Measurements from ENCODE around the gene PCF11.
"Not testable (repeated sequence)": the region's sequence is repeated elsewhere in the genome, so short reads cannot be mapped to it uniquely, and the experiment has no call there.

PCF11 gene, protein sequence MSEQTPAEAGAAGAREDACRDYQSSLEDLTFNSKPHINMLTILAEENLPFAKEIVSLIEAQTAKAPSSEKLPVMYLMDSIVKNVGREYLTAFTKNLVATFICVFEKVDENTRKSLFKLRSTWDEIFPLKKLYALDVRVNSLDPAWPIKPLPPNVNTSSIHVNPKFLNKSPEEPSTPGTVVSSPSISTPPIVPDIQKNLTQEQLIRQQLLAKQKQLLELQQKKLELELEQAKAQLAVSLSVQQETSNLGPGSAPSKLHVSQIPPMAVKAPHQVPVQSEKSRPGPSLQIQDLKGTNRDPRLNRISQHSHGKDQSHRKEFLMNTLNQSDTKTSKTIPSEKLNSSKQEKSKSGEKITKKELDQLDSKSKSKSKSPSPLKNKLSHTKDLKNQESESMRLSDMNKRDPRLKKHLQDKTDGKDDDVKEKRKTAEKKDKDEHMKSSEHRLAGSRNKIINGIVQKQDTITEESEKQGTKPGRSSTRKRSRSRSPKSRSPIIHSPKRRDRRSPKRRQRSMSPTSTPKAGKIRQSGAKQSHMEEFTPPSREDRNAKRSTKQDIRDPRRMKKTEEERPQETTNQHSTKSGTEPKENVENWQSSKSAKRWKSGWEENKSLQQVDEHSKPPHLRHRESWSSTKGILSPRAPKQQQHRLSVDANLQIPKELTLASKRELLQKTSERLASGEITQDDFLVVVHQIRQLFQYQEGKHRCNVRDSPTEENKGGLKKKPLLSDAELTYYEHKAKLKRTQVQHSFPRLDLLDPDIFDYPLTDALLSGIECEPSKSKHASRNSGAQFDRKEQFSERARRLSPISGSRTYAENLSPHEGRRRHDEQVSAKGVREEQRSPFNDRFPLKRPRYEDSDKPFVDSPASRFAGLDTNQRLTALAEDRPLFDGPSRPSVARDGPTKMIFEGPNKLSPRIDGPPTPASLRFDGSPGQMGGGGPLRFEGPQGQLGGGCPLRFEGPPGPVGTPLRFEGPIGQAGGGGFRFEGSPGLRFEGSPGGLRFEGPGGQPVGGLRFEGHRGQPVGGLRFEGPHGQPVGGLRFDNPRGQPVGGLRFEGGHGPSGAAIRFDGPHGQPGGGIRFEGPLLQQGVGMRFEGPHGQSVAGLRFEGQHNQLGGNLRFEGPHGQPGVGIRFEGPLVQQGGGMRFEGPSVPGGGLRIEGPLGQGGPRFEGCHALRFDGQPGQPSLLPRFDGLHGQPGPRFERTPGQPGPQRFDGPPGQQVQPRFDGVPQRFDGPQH (N-terminal part only)

DNA sequence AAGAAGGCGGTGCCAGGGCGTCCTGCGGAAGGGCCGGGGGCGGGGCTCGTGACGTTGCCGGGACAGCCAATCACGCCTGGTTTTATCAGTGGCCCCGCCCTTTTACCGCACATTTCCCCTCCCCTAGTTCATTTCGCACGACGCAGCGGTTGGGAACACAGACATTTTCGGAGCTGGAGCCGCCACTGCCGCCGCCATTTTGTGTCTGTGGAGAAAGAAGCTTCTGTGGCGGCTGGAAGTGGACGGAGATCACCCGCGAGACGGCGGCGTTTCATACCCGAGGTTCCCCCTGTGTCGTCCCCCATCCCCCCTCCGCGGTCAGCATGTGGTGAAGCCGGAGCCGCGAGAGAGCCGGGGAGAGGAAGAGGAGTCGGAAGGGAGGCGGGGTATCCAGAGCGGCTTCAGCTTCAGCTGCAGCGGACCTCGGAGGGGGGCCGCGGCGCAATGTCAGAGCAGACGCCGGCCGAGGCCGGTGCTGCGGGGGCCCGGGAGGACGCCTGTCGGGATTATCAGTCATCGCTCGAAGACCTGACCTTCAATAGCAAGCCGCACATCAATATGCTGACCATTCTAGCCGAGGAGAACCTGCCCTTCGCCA, at the start of gene PCF11:
PCF11 (plus strand) TSS at position 136 of the 598 bp plus-strand sequence; CDS start at position 445, 309 bp downstream.
- DNase-seq: no peak

GRCh38 chr11:83112886-83113285, 44.0 kb upstream of the PCF11 start:
- DNase-seq: no peak

GRCh38 chr11:83115026-83115425, 41.9 kb upstream of the PCF11 start:
- DNase-seq: no peak

- DNase-seq: peak; percentile 17
Observed at GRCh38 chr11:83115551-83115950, 41.4 kb upstream of the PCF11 start.

GRCh38 chr11:83116015-83116641, 40.8 kb upstream of the PCF11 start:
- no peak for DNase-seq

- no peak for DNase-seq
Observed at GRCh38 chr11:83118814-83119213, 38.1 kb upstream of the PCF11 start.

GRCh38 chr11:83119216-83119615, 37.7 kb upstream of the PCF11 start:
- DNase-seq: no peak

DNA sequence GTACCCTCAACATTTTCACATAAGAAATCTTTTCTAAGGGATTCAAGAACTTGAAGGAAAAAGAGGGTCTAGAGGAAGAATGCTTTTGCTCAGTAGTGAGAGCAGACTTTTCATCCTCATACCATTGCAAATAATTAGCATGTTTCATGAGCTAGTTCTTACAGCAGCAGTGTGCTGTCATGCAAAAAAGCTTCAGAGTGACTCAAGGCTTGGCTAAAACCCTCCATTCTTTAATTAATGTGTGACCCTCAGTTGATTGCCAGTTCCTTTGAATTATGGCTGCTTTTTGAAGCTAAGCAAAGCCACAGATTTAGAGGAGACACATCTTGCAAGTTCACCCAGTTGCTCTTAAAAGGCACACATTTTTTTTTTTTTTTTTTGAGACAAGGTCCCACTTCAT, 36.6 kb upstream of the PCF11 start:
- DNase-seq: no peak

DNA sequence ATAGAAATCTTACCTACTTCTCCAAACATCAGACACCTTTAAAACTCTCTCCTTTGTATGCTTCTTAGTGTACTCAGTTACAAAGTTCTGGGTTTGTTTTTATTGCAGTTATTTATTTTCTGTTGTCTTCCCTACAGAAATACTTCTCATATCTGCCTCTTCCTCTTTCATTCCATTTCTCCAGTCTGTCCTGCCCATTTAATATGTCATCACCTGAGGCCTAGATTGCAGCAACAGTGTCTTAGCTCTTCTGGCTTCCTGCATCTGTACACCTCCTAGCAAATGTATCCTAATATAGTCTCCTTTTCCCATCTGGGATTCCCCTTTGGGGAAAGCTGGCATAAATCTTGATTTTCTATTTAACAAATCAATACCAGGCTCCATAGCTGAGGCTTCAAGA, 34.9 kb upstream of the PCF11 start:
- DNase-seq: no peak

GRCh38 chr11:83122766-83123165, 34.2 kb upstream of the PCF11 start:
- DNase-seq: no peak

DNA sequence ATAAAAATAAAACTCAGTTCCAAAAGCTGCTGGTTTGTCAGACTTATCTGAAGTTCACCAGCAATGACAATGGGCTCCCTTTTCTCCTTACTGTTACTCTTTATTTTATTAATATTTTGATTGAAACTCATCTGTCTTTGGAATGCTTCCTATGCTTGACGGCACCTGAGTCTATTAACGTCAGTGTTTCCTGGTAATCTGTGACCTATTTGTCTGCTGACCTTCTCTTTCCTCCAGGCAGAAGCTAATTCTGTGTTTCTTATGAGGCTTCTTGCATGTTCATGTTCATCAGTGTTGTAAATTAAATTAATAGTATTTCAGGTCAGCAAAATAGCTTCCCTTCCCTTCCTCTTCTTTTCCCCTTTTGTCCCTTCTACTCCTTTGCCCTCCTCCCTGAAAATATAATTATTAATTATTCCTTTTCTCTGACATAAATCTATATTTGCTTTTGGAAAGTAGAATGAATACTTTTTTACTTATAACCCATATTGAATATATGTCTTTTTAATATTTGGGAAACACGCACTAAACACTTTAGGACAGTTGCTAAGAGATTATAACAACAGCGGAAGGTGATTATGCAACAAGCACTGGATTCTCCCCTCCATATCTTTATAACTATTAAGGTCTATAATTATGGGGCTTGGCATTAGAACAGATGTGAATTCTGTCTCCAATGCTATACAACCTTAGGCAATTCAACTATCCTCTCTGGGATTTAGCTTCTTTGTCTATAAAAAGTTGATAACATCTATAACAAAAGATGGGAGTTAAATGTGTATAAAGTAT, 32.1 kb upstream of the PCF11 start:
- no peak for DNase-seq

DNA sequence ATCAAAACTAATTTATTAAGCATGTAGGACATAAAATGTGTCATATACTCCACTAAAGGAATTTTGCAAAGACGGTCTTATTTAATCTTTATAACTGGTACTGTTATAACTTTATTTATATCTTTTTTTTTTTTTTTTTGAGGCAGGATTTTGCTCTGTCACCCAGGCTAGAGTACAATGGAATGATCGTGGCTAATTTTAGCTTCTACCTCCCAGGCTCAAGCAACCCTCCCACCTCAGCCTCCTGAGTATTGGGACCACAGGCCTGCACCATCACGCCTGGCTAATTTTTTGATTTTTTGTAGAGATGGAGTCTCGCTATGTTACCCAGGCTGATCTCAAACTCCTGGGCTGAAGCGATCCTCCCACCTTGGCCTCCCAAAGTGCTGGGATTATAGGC, 31.4 kb upstream of the PCF11 start:
- no peak for DNase-seq

DNA sequence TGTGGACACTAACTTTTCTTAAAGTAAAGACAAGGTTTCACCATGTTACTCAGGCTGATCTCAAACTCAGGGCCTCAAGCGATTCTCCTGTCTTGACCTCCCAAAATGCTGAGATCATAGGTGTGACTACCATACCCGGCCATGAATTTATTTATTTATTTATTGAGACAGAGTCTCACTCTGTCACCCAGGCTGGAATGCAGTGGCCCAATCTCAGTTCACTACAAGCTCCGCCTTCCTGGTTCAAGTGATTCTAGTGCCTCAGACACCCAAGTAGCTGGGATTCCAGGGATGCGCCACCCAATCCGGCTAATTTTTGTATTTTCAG, 29.7 kb upstream of the PCF11 start:
- no peak for DNase-seq

- DNase-seq: no peak
Observed at GRCh38 chr11:83132191-83132590, 24.7 kb upstream of the PCF11 start.

DNA sequence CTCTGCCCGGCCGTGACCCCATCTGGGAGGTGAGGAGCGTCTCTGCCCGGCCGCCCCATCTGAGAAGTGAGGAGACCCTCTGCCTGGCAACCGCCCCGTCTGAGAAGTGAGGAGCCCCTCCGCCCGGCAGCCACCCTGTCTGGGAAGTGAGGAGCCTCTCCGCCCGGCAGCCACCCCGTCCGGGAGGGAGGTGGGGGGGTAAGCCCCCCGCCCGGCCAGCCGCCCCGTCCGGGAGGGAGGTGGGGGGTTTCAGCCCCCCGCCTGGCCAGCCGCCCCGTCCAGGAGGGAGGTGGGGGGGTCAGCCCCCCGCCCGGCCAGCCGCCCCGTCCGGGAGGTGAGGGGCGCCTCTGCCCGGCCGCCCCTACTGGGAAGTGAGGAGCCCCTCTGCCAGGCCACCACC, 23.7 kb upstream of the PCF11 start:
- DNase-seq: not testable (repeated sequence)

DNA sequence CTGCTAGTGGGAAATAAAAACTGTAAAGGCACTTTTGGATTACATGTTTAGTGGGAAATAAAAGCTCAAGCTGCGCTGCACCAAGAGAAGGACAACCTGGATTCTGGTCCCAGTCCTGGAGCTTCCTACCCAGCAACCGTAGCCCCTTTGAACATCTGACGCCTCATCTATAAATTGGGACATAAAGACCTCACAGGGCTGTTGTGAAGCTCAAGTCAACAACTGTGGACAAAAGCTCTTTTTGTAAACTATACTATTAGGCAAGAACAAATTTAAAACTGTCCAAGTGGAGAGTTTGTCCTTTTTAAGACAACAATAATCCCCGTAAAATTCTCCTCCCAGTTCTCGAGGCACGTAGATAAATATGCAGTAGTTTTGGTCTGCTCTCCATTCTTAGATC, 17.6 kb upstream of the PCF11 start:
- DNase-seq: no peak

DNA sequence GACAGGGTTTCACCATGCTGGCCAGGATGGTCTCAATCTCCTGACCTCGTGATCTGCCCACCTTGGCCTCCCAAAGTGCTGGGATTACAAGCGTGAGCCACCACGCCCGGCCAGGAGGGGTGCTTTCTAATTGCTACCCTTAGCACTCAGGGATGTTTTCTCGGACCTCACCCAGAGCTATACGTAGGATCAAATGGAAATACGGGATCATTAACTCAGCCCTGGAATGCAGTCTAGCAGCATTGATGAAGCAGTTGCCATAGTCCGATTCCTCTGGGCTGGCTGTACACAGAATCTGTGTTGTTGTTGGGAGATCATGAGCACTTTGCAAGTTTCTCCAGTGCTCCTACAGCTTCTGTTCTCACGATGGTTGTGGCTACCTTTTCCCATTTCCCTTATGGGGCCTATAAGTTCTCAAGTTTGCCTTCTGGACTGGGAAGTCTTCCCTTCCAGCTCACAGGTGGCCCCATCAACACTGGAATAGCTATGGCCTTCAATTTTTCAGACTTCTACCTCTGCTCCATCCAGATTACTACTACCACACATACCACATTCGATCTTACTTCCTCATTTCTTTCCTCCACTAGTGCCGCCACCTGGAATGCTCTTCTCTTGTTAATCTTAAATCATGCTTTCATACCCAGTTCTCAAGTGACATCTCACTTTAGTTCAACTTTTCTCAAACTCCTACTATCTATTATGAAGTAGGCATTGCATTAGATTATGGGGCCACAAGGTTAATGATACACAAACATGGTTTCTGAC, 16.1 kb upstream of the PCF11 start:
- DNase-seq: peak; percentile 53

GRCh38 chr11:83147895-83148294, 9.0 kb upstream of the PCF11 start:
- no peak for DNase-seq

GRCh38 chr11:83150450-83150849, 6.5 kb upstream of the PCF11 start:
- no peak for DNase-seq

GRCh38 chr11:83151274-83151977, 5.5 kb upstream of the PCF11 start:
- DNase-seq: peak; percentile 82
